ENCODE results near the gene SLAMF6. TPM values are rescaled to one million over a fixed set of nuclear protein-coding genes. Genes with fewer than 3 reads are reported as not detected.
"Not testable (repeated sequence)": the region's sequence is repeated elsewhere in the genome, so short reads cannot be mapped to it uniquely, and the experiment has no call there.

Gene SLAMF6
- total RNA-seq, 1 donor from 2014 or later: not detected

DNA sequence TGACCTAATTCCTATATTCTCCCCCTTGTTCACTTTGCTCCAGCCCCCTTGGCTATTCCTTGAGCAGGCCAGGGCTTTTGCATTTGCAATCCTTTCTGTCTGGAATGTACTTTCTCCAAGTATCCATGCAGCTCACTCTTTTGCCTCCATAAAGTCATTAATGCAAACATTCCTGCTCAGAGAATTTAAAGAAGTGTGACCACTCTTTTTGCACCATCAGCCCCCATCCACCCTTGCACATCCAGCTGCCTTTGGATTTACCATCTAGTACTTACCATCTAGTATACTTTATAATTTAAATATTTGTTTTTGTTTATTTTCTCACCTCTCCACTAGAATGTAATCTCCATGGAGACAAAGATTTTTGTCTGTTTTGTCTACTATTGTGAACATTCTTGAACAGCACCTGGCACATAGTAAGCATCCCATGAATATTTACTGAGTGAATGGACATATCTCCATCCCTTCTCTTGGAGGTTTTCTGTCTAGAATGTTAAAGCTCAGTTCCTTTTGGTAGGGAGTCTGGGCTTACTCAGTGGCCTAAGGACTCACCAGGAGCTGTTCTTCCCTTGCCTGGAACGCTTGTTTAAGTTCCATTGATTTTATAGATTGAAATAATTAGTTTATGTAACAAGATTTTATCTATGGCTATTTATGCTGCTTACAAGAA lies 22.6 kb downstream of the SLAMF6 start:
- no peaks in the 10 kb centered on the region for H3K4me1 ChIP-seq
- intact Hi-C loops (cut with DNase I): no loop called here
- TF ChIP-seq, protein P1, sequence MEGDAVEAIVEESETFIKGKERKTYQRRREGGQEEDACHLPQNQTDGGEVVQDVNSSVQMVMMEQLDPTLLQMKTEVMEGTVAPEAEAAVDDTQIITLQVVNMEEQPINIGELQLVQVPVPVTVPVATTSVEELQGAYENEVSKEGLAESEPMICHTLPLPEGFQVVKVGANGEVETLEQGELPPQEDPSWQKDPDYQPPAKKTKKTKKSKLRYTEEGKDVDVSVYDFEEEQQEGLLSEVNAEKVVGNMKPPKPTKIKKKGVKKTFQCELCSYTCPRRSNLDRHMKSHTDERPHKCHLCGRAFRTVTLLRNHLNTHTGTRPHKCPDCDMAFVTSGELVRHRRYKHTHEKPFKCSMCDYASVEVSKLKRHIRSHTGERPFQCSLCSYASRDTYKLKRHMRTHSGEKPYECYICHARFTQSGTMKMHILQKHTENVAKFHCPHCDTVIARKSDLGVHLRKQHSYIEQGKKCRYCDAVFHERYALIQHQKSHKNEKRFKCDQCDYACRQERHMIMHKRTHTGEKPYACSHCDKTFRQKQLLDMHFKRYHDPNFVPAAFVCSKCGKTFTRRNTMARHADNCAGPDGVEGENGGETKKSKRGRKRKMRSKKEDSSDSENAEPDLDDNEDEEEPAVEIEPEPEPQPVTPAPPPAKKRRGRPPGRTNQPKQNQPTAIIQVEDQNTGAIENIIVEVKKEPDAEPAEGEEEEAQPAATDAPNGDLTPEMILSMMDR (IDR thresholded peaks at IDR 0.05): no peak
- H3K9me3 ChIP-seq: peaks cover 0 to 4% of the 10 kb centered on the region in 2 donors
- DNase-seq (ENCODE audit: low spot score in 2 of 2): no peak
- H3K27me3 ChIP-seq: no peaks in the 10 kb centered on the region
- no peak overlapping the region for H3K4me3 ChIP-seq
- no peak overlapping the region for H3K27ac ChIP-seq
- no peaks in the 10 kb centered on the region for H3K36me3 ChIP-seq

DNA sequence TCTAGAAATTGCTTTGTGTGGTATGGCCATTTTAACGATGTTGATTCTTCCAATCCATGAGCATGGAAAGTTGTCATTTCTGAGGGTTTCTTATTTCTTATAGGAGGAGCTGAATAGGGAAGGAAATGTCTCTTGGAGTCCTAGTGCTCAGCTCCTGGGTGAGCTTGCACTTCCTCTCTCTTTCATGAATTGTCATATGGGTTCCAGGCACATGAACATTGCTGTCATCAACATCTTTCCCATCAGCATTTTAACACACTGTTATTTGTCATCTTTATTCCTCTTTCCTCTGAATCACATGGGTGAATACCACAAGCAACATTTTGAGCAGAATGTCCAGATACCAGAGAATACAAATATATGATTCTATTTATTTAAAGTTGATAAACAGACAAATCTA lies 23.4 kb downstream of the SLAMF6 start:
- no peak for DNase-seq (ENCODE audit: low spot score in 2 of 2)
- Histone ChIP-seq H3K27ac (no peak overlapping the region), H3K36me3 (no peaks in the 10 kb centered on the region), H3K4me1 (no peaks in the 10 kb centered on the region), H3K27me3 (no peaks in the 10 kb centered on the region), H3K9me3 (peaks cover 0 to 4% of the 10 kb centered on the region in 2 donors), H3K4me3 (no peak overlapping the region)
- TF ChIP-seq, protein P1 (IDR thresholded peaks at IDR 0.05): no peak
- intact Hi-C loops (cut with DNase I): no loop called here

DNA sequence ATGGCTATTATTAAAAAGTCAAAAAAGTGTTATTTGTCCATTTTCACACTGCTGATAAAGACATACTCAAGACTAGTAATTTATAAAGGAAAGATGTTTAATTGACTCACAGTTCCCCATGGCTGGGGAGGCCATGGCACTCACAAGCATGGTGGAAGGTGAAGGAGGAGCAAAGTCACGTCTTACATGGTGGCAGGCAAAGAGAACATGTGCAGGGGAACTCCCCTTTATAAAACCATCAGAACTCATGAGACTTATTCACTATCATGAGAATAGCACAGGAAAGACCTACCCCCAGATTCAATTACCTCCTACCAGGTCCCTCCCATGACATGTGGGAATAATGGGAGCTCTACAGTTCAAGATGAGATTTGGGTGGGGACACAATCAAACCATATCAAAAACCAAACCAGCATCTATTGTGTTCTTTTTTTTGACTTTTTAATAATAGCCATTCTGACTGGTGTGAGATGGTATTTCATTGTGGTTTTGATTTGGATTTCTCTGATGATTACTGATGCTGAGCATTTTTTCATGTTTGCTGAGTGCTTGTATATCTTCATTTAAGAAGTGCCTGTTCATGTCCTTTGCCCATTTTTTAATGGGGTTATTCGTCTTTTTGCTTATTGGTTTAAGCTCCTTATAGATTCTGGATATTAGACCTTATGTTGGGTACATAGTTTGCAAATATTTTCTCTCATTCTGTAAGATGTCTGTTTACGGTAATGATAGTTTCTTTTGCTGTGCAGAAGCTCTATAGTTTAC lies 24.6 kb downstream of the SLAMF6 start:
- H3K27me3 ChIP-seq; DNase-seq (ENCODE audit: low spot score in 2 of 2); H3K9me3 ChIP-seq; H3K4me3 ChIP-seq; H3K36me3 ChIP-seq; intact Hi-C loops (cut with DNase I); H3K4me1 ChIP-seq; H3K27ac ChIP-seq: not testable (repeated sequence)

DNA sequence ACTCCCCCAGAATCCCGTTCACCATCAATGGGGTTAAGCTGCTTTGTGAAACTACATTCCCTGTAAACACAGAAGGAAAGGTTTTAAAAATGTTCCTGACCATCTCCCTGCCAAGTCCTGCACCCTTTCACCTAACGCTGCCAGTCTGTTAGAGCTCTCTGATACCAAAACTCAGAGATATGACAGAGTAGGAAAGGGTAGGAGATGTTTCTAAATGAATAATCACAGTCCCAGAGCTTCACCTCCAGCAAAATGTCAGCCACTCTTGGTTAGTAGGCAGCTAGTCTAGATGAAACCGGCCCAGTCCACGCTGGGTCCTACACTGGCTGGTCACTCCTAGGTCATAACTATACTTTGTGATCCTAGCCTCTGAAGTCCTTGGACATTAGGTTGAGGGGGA lies 26.7 kb downstream of the SLAMF6 start:
- no peak overlapping the region for H3K27ac ChIP-seq
- no peaks in the 10 kb centered on the region for H3K4me1 ChIP-seq
- TF ChIP-seq, protein P1 (IDR thresholded peaks at IDR 0.05): no peak
- H3K4me3 ChIP-seq: no peak overlapping the region
- no peaks in the 10 kb centered on the region for H3K36me3 ChIP-seq
- peaks cover 0 to 4% of the 10 kb centered on the region in 2 donors for H3K9me3 ChIP-seq
- H3K27me3 ChIP-seq: no peaks in the 10 kb centered on the region
- DNase-seq (ENCODE audit: low spot score in 2 of 2): no peak
- intact Hi-C loops (cut with DNase I): no loop called here

DNA sequence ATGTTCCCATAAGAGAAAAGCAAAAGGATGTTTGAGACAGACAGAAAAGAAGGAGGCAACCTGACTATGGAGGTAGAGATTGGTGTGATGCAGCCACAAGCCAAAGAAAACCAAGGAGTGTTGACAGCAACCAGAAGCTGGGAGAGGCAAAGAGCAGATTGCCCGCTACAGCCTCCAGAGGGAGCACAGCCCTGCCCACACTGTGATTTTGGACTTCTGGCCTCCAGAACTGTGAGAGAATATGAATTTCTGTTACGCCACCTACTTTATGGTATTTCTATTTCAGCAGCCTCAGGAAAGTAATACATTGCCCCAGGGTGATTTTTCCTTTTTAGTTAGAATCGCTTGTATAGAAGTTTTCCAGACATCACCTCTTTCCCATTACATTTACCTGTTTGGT lies 28.4 kb downstream of the SLAMF6 start:
- Histone ChIP-seq H3K36me3 (no peaks in the 10 kb centered on the region), H3K27ac (no peak overlapping the region), H3K9me3 (peaks cover 0 to 4% of the 10 kb centered on the region in 2 donors), H3K27me3 (no peaks in the 10 kb centered on the region), H3K4me3 (no peak overlapping the region), H3K4me1 (no peaks in the 10 kb centered on the region)
- TF ChIP-seq, protein P1 (IDR thresholded peaks at IDR 0.05): no peak
- DNase-seq (ENCODE audit: low spot score in 2 of 2): no peak
- intact Hi-C loops (cut with DNase I): no loop called here

DNA sequence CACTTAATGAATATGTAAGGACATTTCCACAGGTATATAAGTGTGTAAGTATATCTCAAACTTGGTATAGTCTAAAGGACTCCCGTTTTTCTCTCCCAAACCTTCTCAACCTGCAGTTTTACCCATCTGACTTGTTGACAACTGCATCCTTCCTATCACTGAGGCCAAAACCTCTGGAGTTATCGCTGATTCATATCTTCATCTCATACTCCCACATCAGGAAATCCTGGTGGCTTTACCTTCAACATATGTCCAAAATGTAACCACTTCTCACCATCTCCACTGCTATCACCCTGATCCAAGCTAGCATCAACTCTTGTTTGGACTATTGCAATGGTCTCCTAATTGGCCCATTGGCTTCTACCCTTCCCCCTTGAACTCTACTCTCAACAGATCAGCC lies 30.4 kb downstream of the SLAMF6 start:
- no peaks in the 10 kb centered on the region for H3K9me3 ChIP-seq
- H3K36me3 ChIP-seq: no peaks in the 10 kb centered on the region
- no peak for DNase-seq (ENCODE audit: low spot score in 2 of 2)
- intact Hi-C loops (cut with DNase I): no loop called here
- H3K27me3 ChIP-seq: no peaks in the 10 kb centered on the region
- no peak overlapping the region for H3K4me3 ChIP-seq
- H3K4me1 ChIP-seq: no peaks in the 10 kb centered on the region
- TF ChIP-seq, protein P1 (IDR thresholded peaks at IDR 0.05): no peak
- H3K27ac ChIP-seq: no peak overlapping the region

All from ascending aorta (tissue), 2 donors.